HG03060 (cell line): ENCODE measurements around the gene HMCN1.

Experiments
- ATAC-seq: cut with Tn5 transposase; IDR thresholded peaks from one replicate; pipeline ENCODE4 v1.9.1; 2021; ENCODE audit warnings: low read depth, moderate number of reproducible peaks; ENCODE audit not compliant: unreplicated experiment

HMCN1 gene

GRCh38 chr1:185798505-185798904 is 64.3 kb downstream of the HMCN1 start:
- ATAC-seq, result no peak

DNA sequence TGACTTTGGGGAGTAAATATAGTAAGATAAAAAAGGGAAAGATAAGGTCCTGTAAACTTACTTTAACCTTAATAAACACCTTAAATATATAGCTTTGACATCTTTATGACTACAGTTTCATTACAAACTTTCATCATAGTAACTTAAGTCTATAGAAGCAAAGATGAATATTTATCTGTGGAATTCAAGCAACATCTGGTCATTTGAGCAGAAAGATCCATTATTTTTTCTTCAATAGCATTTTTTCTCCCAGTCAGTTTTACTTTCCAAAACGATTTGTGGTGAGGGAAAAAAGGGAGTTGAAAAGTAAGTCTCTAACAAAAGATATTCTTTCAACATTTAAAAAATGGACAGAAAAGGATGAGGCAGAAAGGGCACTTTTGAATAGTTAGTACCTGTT is 69.0 kb downstream of the HMCN1 start:
- ATAC-seq, result no peak

DNA sequence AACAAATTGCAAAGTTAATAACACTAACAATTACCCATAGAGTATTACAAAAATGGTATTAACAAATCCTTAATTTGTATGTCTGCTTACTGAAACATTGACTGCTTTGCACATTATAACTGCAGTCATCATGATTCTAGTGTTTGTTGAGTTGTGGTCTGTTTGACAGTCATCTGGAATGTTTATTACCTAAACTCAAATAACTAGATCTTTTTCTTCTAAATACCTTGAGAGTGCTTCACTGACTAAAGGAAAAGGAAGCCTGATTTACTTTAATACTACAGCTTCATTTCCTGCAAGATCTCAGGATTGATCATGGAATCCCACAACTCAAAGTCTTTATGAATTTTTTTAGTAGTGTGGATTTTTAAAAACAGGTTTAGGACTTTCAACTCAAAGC is 70.0 kb downstream of the HMCN1 start:
- ATAC-seq, result no peak

DNA sequence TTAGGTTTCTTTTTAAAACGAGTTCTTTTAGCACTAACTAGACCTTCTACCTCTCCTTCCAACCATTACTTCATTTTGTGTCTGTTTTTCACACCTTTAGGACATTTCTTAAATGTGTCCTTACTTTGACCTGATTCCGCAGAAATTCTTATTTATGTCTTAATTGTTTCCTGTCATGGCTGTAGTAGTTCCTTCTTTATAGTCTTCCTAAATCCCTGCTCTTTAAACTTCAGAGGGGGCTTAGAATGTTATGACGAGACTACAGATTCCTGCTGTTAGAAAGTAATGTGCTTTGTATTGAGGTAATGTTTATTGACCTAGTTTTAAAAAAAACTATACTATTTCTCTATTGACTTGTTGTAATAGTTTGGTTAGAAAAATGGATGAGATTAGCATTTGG is 70.4 kb downstream of the HMCN1 start:
- no peak for ATAC-seq

GRCh38 chr1:185807275-185807674 is 73.1 kb downstream of the HMCN1 start:
- no peak for ATAC-seq

- ATAC-seq, result no peak
Measured at GRCh38 chr1:185808631-185809030, 74.4 kb downstream of the HMCN1 start.

- no peak for ATAC-seq
Measured at GRCh38 chr1:185811073-185811709, 77.0 kb downstream of the HMCN1 start.

- no peak for ATAC-seq
Measured at GRCh38 chr1:185812934-185813333, 78.7 kb downstream of the HMCN1 start.

DNA sequence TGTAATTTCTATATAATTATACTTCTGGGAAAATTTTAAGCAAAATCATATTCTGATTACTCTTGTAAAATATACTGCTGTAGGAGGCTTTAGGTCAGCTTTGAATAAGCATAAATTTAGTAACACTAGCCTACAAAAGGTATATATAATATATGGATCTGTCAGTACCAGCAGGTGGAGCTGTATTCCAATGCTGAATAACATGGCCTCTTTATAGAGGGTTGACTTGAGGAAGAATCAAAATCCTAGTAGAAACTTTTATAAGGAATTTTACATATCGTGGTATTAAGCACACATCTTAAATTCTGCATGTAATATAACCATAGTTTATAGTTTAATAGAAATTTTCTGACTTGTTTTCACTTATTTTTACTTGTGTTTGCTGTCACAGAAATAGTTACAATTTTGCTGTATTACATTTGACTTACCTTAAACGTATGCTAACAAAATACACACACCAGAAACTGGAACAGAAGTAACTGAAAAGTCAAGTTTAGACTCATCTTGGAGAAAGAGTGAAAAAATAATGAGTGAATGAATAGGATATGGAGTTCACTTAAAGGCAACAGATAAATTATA is 79.3 kb downstream of the HMCN1 start:
- ATAC-seq, result no peak

DNA sequence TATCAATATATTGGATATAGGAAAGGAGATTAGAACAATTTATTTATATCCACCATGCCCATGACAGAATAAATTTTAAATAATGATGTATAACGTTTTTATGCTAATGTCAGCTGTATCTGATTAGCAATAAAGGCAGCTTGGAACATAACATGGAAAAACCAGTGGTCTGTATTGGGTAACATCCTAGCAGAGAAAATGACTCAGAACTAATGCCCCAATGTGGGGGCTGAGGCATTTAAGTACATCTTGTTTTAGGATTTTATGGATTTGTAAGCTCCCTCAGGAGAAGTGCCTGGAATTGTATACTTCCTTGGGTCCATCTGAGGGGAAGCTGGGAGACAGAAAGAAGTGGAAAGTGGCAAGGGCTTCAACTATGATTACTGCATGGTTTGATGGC is 82.3 kb downstream of the HMCN1 start:
- no peak for ATAC-seq

DNA sequence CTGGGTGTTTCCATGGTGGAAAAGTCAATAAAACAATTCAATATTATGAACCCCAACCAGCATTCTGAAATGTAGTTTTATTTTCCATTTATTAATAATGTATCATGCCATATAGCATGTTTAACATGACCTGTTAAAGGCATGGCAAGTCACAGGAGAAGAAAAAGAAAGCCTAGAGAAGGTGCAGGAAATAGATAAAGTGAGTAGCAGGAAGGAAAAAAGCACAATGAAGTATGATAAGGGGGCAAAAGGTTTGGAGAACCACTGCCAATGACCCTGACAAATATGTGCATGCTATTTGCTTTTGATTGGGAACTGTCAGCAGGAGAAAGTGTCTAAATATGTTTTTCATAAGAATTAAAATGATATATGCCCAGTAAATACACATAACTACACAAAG is 85.6 kb downstream of the HMCN1 start:
- ATAC-seq, result no peak

- ATAC-seq, result no peak
Measured at GRCh38 chr1:185821612-185822385, 87.6 kb downstream of the HMCN1 start.

DNA sequence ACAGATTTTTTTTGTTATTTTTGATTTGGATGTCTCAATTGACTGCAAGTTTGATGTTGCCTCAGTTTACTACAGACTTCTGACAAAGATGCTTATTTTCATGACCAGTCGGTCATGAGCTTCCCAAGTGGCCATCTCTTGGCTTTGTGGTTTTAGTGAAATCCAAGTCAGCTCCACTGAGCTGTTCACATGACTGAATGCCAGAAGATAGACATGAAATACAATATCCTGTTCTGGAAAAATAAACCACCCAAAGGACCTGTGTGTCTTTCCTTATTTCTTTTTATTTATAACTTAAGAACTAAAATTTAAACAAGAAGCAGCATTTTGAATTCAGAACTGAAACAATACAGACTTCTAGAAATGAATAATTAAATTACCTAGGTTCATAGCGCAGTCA is 89.3 kb downstream of the HMCN1 start:
- no peak for ATAC-seq

DNA sequence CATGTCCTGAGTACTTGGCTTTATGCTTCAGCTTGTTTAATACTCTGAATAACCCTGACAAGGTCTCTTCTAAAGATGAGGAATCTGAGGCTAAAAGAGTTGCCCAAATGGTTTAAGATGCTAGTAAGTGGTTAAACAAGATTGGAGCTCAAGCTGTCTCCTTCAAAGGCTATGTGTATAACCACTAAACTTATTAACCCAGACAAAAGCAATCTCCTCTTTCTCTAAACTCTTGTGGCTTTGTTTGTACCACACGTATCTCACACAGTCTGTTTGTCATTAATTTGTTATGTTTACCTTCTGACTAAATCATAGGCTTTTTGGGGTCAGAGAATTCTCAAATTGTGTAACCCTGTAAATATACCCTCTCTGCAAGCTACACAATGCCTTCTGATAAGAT is 89.9 kb downstream of the HMCN1 start:
- ATAC-seq, result no peak

DNA sequence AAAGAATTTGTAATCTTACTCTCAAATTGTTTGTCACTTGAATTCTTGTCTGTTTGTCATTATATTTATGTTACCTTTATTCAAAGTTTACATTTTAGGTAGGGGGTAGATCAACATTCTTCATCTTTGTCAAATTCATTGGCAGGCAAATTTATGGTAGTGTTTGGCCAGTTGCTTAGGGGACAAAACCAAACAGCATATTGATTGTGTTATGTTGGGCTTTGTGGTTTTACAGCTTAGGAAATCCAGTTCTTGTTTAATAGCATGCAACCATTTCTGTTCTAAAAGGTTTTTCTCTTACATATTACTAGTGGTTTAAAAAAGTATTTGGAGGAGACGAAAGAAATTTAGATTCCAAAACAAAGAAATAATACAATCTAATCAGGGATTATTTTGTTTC is 91.4 kb downstream of the HMCN1 start:
- no peak for ATAC-seq

- ATAC-seq, result no peak
Measured at GRCh38 chr1:185834371-185834905, 100.2 kb downstream of the HMCN1 start.

DNA sequence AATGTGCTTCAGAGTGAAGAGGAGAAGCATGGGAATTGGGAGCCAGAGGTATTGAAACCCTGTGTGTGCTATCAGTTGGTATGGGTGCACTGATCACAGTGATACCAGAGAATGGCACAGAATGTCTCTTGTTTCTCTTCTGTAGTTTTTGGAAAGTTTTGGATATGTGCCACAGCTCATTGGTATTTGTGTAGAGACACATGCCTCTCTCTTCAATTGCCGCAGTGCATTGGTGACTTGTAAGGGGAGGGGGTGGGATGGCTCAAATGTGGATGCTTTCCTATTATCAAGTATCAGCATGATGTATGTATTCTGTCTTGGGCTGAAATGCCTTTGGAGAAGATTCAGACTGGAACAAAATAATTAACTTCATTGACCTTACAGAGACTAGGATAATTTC is 101.0 kb downstream of the HMCN1 start:
- ATAC-seq, result no peak

DNA sequence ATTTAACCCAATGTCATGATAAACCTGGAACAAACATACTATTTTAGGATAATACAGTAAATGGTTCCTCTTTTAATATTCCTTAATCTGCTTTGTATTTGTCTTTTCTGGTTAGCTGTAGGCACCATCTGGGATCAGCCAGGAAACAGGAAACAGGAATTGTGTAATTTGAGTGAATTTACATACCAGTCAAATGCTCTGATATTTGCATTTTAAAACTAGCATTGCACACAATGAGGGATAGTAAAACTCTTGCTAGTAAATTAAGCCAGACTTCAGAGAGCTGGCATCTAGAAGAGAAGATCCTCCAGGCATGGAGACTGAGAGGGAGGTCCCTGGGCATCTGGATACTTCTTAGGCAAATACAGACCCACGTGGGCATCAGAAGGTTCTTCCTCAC is 103.5 kb downstream of the HMCN1 start:
- ATAC-seq, result no peak

- ATAC-seq, result no peak
Measured at GRCh38 chr1:185838111-185838510, 103.9 kb downstream of the HMCN1 start.

GRCh38 chr1:185840880-185841279 is 106.7 kb downstream of the HMCN1 start:
- ATAC-seq, result no peak

- no peak for ATAC-seq
Measured at GRCh38 chr1:185843297-185843869, 109.2 kb downstream of the HMCN1 start.
